Measurements from ENCODE around the gene HEATR9. TPM values are rescaled to one million over a fixed set of nuclear protein-coding genes. Genes with fewer than 3 reads are reported as not detected.

HEATR9 gene
- polyA plus RNA-seq, 1 of the 3 experiments (the other 2 are of a cell fraction) = not detected

DNA sequence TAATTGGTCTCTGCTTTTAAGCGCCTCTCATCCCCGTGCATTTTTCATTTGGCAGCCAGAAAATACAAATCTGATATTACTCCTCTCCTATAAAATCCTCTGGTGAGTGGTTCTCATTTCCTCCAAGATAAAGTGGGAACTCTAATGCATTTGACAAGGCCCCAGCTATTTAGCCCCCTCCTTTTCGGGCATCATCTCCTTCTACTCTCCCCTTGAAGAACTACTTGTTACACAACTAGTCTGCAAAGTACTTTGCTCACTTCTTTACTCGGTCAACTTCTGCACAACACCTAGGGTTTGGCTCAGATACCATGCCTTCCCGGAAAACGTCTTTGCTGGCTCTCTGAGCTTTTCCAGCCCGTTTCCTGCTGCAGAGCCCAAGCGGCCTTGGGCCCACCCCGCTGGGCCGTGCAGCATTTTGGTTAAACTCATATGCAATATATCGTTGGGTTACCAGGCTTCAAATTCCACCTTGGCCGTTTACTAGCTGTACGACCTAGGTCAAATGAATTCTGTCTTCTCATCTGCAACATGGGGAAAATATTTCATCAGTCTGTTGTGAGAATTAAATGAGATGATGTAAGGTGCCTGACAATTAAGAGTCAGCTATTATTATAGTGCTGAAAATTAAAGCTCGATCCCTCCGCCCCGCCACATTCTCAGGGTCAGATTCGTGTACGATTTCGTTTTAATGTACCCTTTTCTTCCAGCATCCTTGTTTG lies 60.3 kb downstream of the HEATR9 start:
- no peaks in the 10 kb centered on the region for H3K27me3 ChIP-seq (ENCODE audit: insufficient read depth)
- peaks cover 0 to 12% of the 10 kb centered on the region in 2 experiments for H3K36me3 ChIP-seq (replicated peaks in 1 of 2; ENCODE audit: control insufficient read depth in 1 of 2, insufficient read depth in 2 of 2, low read length in 1 of 2)
- peak overlapping the region; percentile 77 to 80 for H3K4me3 ChIP-seq (ENCODE audit: low read depth in 2 of 2, low read length in 1 of 2)
- peaks cover 36% of the 10 kb centered on the region for H4K20me1 ChIP-seq (ENCODE audit: insufficient read depth)
- 43% methylated on average over 19 of the region's 19 CpGs for WGBS (ENCODE audit: low lambda C conversion rate)
- TF ChIP-seq CHD2 (IDR thresholded peaks at IDR 0.05; ENCODE audit: low read length, partially characterized antibody) (no peak), FOXJ3 (CRISPR knock-in tag; IDR thresholded peaks at IDR 0.05) (no peak), TEAD4 (IDR thresholded peaks at IDR 0.05; ENCODE audit: borderline replicate concordance, insufficient read depth) (no peak), EZH2phosphoT487 (IDR thresholded peaks at IDR 0.05; ENCODE audit: borderline replicate concordance, low read depth) (no peak), RAD21 (IDR thresholded peaks at IDR 0.05; ENCODE audit: low read length) (no peak), TCF12 (IDR thresholded peaks at IDR 0.05) (no peak), SIN3A (IDR thresholded peaks at IDR 0.05; ENCODE audit: borderline replicate concordance, low read depth, low read length) (no peak), EP300 (IDR thresholded peaks at IDR 0.05; ENCODE audit: borderline replicate concordance in 1 of 2, low read depth in 1 of 2, low read length in 1 of 2) (no peak), POLR2AphosphoS5 (IDR thresholded peaks at IDR 0.05; ENCODE audit: low read depth, low read length) (no peak), SMC3 (IDR thresholded peaks at IDR 0.05; ENCODE audit: low read depth, low read length) (no peak), RCOR1 (IDR thresholded peaks at IDR 0.05; ENCODE audit: low read length) (no peak), FOXM1 (IDR thresholded peaks at IDR 0.05; ENCODE audit: low read depth) (no peak), TAF1 (IDR thresholded peaks at IDR 0.05; ENCODE audit: borderline replicate concordance, low read depth, low read length) (no peak), JUND (IDR thresholded peaks at IDR 0.05) (no peak), ELF1 (IDR thresholded peaks at IDR 0.05) (no peak)
- TF ChIP-seq, protein P1, sequence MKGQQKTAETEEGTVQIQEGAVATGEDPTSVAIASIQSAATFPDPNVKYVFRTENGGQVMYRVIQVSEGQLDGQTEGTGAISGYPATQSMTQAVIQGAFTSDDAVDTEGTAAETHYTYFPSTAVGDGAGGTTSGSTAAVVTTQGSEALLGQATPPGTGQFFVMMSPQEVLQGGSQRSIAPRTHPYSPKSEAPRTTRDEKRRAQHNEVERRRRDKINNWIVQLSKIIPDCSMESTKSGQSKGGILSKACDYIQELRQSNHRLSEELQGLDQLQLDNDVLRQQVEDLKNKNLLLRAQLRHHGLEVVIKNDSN (IDR thresholded peaks at IDR 0.05; ENCODE audit: borderline replicate concordance, low read depth) = no peak
- TF ChIP-seq, protein P2, sequence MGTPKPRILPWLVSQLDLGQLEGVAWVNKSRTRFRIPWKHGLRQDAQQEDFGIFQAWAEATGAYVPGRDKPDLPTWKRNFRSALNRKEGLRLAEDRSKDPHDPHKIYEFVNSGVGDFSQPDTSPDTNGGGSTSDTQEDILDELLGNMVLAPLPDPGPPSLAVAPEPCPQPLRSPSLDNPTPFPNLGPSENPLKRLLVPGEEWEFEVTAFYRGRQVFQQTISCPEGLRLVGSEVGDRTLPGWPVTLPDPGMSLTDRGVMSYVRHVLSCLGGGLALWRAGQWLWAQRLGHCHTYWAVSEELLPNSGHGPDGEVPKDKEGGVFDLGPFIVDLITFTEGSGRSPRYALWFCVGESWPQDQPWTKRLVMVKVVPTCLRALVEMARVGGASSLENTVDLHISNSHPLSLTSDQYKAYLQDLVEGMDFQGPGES (IDR thresholded peaks at IDR 0.05; ENCODE audit: low read depth, low read length) = no peak
- CTCF ChIA-PET = interaction anchor here (0.6 to 13.5 kb wide), 22 partner anchors 8 to 394 kb away, joined by 3 to 809 read pairs (median 5); partner anchors contain the start of genes C17orf50, HEATR9 and MMP28
- H3K9me2 ChIP-seq = no peaks in the 10 kb centered on the region
- H3K9me3 ChIP-seq = no peaks in the 10 kb centered on the region
- H3K27ac ChIP-seq (ENCODE audit: low read depth in 2 of 2, low read length in 1 of 2) = peak overlapping the region; percentile 75 to 99
- peak overlapping the region; percentile 63; the same call in 1 of the 2 replicates for H2AFZ ChIP-seq (ENCODE audit: low read depth)
- peaks cover 0 to 21% of the 10 kb centered on the region in 2 experiments; a peak in 3 of 4 replicates for H3K4me1 ChIP-seq (ENCODE audit: control insufficient read depth in 1 of 2, insufficient read depth in 2 of 2, low read depth in 1 of 2, low read length in 1 of 2)
- peak overlapping the region; percentile 90 for H3K9ac ChIP-seq
- H3K79me2 ChIP-seq (ENCODE audit: insufficient read depth) = peaks cover 41% of the 10 kb centered on the region
- H3K4me2 ChIP-seq = peak overlapping the region; percentile 65
- no peaks in the 10 kb centered on the region for H3F3A ChIP-seq (replicated peaks; ENCODE audit: insufficient read depth)
- POLR2A ChIA-PET = interaction anchor here (0.5 to 4.2 kb wide), 16 partner anchors 8 to 230 kb away, joined by 3 to 65 read pairs (median 4); partner anchors contain the start of genes AP2B1 and PEX12
- DNase-seq = no peak
